DND-41 (cell line): ENCODE measurements around the gene ANKRD55.

ENCODE experiments used
- ATAC-seq: fragments of 200-7000 bp; cut with Tn5 transposase; 3 replicates; pipeline ENCODE4 v1.9.1; 2021; ENCODE audit warnings: low read depth; ENCODE audit not compliant: insufficient read depth
- DNase-seq: peaks from one replicate; pipeline ENCODE4 v3.0.0-alpha.2; 2020
- H2AFZ ChIP-seq: 2 replicates; pipeline ENCODE4 v1.6.0; 2012; ENCODE audit warnings: low read depth, low read length
- H3K27ac ChIP-seq: 2 replicates; pipeline ENCODE4 v1.5.1; 2012; ENCODE audit warnings: low read length, inconsistent platforms
- H3K27me3 ChIP-seq: fragments of 200-600 bp; sonication (generic); 2 replicates; pipeline ENCODE4 v1.6.0; 2012; ENCODE audit warnings: low read length, mild to moderate bottlenecking, inconsistent platforms; ENCODE audit not compliant: insufficient read depth, poor library complexity
- H3K36me3 ChIP-seq: 2 replicates; pipeline ENCODE4 v1.5.1; 2012; ENCODE audit warnings: low read length, inconsistent platforms; ENCODE audit not compliant: insufficient read depth
- H3K4me1 ChIP-seq: 2 replicates; pipeline ENCODE4 v1.5.1; 2012; ENCODE audit warnings: mild to moderate bottlenecking, low read length; ENCODE audit not compliant: insufficient read depth
- H3K4me2 ChIP-seq: 2 replicates; pipeline ENCODE4 v1.6.0; 2012; ENCODE audit warnings: mild to moderate bottlenecking, moderate library complexity, low read length, inconsistent platforms; ENCODE audit not compliant: insufficient read depth
- H3K4me3 ChIP-seq, 2 experiments: fragments of 200-600 bp in 1 of 2; shearing (Covaris generic) in 1 of 2; 2 replicates each; pipeline ENCODE4 v1.5.1; 2012 to 2016; ENCODE audit warnings: inconsistent platforms in 2 of 2, low read length in 2 of 2, mild to moderate bottlenecking in 2 of 2, low read depth in 1 of 2, moderate library complexity in 1 of 2
- H3K79me2 ChIP-seq: 2 replicates; pipeline ENCODE4 v1.6.0; 2012; ENCODE audit warnings: low read length, inconsistent platforms; ENCODE audit not compliant: insufficient read depth
- H3K9ac ChIP-seq: 2 replicates; pipeline ENCODE4 v1.6.0; 2012; ENCODE audit warnings: low read depth, mild to moderate bottlenecking, inconsistent platforms, low read length, moderate library complexity
- H3K9me3 ChIP-seq: 2 replicates; pipeline ENCODE4 v1.5.1; 2012; ENCODE audit warnings: low read length, moderate library complexity, mild to moderate bottlenecking, inconsistent platforms; ENCODE audit not compliant: insufficient read depth, severe bottlenecking
- H4K20me1 ChIP-seq: 2 replicates; pipeline ENCODE4 v1.6.0; 2012; ENCODE audit warnings: low read length; ENCODE audit not compliant: insufficient read depth
- CTCF ChIP-seq: IDR thresholded peaks from 2 replicates; pipeline ENCODE4 v1.5.1; 2012; ENCODE audit warnings: borderline replicate concordance, low read length, moderate library complexity, mild to moderate bottlenecking; ENCODE audit not compliant: poor library complexity, severe bottlenecking; ENCODE audit errors: extremely low read depth
- EZH2 ChIP-seq: IDR thresholded peaks from 3 replicates; pipeline ENCODE4 v1.6.1; 2012; ENCODE audit warnings: borderline replicate concordance, low read depth, mild to moderate bottlenecking, moderate library complexity, low read length, inconsistent platforms; ENCODE audit not compliant: severe bottlenecking

ANKRD55 gene

GRCh38 chr5:56056875-56057274 is 176.3 kb downstream of the ANKRD55 start:
- Histone ChIP-seq H4K20me1 (no peaks in the 10 kb centered on the region), H3K79me2 (no peaks in the 10 kb centered on the region), H3K9ac (no peak overlapping the region), H2AFZ (no peak overlapping the region), H3K4me3 (no peak overlapping the region), H3K27me3 (no peaks in the 10 kb centered on the region), H3K36me3 (no peaks in the 10 kb centered on the region), H3K4me1 (peaks cover 12% of the 10 kb centered on the region), H3K27ac (no peak overlapping the region), H3K9me3 (no peaks in the 10 kb centered on the region), H3K4me2 (no peak overlapping the region)
- ATAC-seq (no peak), DNase-seq (no peak)
- TF ChIP-seq CTCF (no peak), EZH2 (no peak)

DNA sequence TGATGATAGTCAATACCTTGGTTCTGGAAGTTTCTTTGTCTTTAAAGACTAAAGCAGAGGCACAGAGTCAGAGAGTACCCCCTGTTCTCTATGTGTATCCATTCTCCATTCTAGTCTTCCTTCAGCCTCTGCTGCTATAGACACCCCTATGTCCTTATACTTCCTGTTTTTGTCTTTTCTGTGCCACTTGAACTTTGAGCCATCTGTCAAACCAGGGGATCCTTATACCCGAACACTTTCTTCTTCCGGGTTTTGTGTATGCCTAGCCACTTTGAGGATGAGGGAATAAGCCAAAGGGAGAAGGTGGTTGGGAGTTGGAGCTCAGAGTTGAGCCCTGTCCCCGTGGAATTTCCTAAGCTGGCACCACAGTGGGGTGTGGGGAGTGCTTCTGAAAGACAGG is 177.3 kb downstream of the ANKRD55 start:
- TF ChIP-seq CTCF, result no peak
- no peak for TF ChIP-seq EZH2
- no peak overlapping the region for H3K27ac ChIP-seq
- H2AFZ ChIP-seq, result no peak overlapping the region

DNA sequence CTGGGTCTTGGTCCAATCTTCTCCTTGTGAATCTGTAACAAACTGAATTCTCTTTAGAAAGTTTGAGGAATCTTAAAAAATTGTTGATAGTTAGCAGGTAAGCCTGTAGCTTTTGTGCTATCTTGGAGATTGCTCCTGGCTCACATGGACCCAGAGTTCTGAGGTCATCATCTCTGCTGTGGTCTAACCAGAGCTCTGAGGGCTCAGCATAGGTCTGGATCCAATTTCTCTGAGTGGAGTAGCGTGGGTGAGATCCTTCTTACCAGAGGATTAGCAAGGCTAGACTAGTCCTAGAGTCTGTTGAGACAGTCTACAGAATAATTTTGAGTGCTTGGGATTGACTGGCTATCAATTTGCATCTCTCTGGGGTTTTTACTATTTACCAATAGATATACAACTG is 177.8 kb downstream of the ANKRD55 start:
- Histone ChIP-seq H3K4me1 (peaks cover 24% of the 10 kb centered on the region), H3K9ac (no peak overlapping the region), H3K4me2 (no peak overlapping the region), H4K20me1 (no peaks in the 10 kb centered on the region), H3K36me3 (no peaks in the 10 kb centered on the region), H2AFZ (no peak overlapping the region), H3K27ac (no peak overlapping the region), H3K9me3 (no peaks in the 10 kb centered on the region), H3K4me3 (no peak overlapping the region), H3K27me3 (no peaks in the 10 kb centered on the region), H3K79me2 (no peaks in the 10 kb centered on the region)
- ATAC-seq (no peak), DNase-seq (no peak)
- no peak for TF ChIP-seq CTCF
- TF ChIP-seq EZH2, result no peak

More for the DNA sequence above, 177.3 kb downstream of the ANKRD55 start:
- Histone ChIP-seq H3K9me3 (no peaks in the 10 kb centered on the region), H3K4me2 (no peak overlapping the region), H3K36me3 (no peaks in the 10 kb centered on the region), H4K20me1 (no peaks in the 10 kb centered on the region), H3K9ac (no peak overlapping the region), H3K4me3 (no peak overlapping the region), H3K27me3 (no peaks in the 10 kb centered on the region), H3K79me2 (no peaks in the 10 kb centered on the region), H3K4me1 (peaks cover 18% of the 10 kb centered on the region)
- no peak for ATAC-seq
- no peak for DNase-seq

GRCh38 chr5:56054666-56055065 is 178.5 kb downstream of the ANKRD55 start:
- no peak overlapping the region for H3K27ac ChIP-seq
- H3K36me3 ChIP-seq, result no peaks in the 10 kb centered on the region
- no peak overlapping the region for H3K4me2 ChIP-seq
- no peak overlapping the region for H3K4me3 ChIP-seq
- no peak for ATAC-seq
- H3K4me1 ChIP-seq, result peaks cover 28% of the 10 kb centered on the region
- TF ChIP-seq EZH2, result no peak
- no peak for TF ChIP-seq CTCF
- no peaks in the 10 kb centered on the region for H3K9me3 ChIP-seq
- no peaks in the 10 kb centered on the region for H3K27me3 ChIP-seq
- no peak overlapping the region for H3K9ac ChIP-seq
- H3K79me2 ChIP-seq, result no peaks in the 10 kb centered on the region
- no peak overlapping the region for H2AFZ ChIP-seq
- no peak for DNase-seq
- H4K20me1 ChIP-seq, result no peaks in the 10 kb centered on the region
